B cell (primary cell): ENCODE data around the gene WBP11.

ENCODE experiments used
- CTCF ChIP-seq: fragments of 200-600 bp; IDR thresholded peaks from one replicate; pipeline ENCODE4 v1.8.0; 2022; ENCODE audit warnings: antibody characterized with exemption, mild to moderate bottlenecking
- EZH2 ChIP-seq: IDR thresholded peaks from 2 replicates; pipeline ENCODE4 v1.6.1; 2012; ENCODE audit warnings: borderline replicate concordance, low read depth, mild to moderate bottlenecking, moderate library complexity, low read length; ENCODE audit not compliant: insufficient read depth, poor library complexity, severe bottlenecking

GRCh38 chr12:14743061-14743460 lies 60.2 kb downstream of the WBP11 start:
- TF ChIP-seq CTCF (no peak), EZH2 (no peak)
